SU-DHL-6 (cell line): ENCODE data around the gene PHLPP2.

ENCODE experiments used
- H2AFZ ChIP-seq: fragments of 200-600 bp; sonication (generic); 2 replicates; pipeline ENCODE4 v1.6.1; 2014; ENCODE audit warnings: low read depth, mild to moderate bottlenecking, moderate library complexity, mixed read lengths, antibody characterized with exemption, low read length; ENCODE audit not compliant: severe bottlenecking
- H3F3A ChIP-seq: fragments of 200-600 bp; shearing (Covaris generic); 2 replicates; pipeline ENCODE4 v1.6.0; 2016; ENCODE audit warnings: antibody characterized with exemption, mild to moderate bottlenecking; ENCODE audit not compliant: insufficient read depth
- H3K27ac ChIP-seq: fragments of 200-600 bp; sonication (generic); 2 replicates; pipeline ENCODE4 v1.5.1; 2016; ENCODE audit warnings: low read depth, mild to moderate bottlenecking, low read length, moderate library complexity, mixed read lengths
- H3K27me3 ChIP-seq: fragments of 200-600 bp; sonication (generic), shearing (Covaris generic); 2 replicates; pipeline ENCODE4 v1.6.0; 2014; ENCODE audit warnings: mild to moderate bottlenecking, low read length
- H3K36me3 ChIP-seq: fragments of 200-600 bp; sonication (generic); 2 replicates; pipeline ENCODE4 v1.6.1; 2014; ENCODE audit warnings: mild to moderate bottlenecking, low read length, mixed read lengths
- H3K4me2 ChIP-seq: fragments of 300-600, 200-600 bp; shearing (Covaris generic), sonication (generic); 2 replicates; pipeline ENCODE4 v1.6.0; 2014; ENCODE audit warnings: low read length, low read depth, mild to moderate bottlenecking; ENCODE audit not compliant: poor library complexity, severe bottlenecking
- H3K4me3 ChIP-seq: fragments of 200-600 bp; sonication (generic); 2 replicates; pipeline ENCODE4 v1.5.1; 2014; ENCODE audit warnings: antibody characterized with exemption, low read length, mild to moderate bottlenecking, mixed read lengths; ENCODE audit not compliant: insufficient read depth, poor library complexity, severe bottlenecking
- H3K79me2 ChIP-seq: fragments of 200-600 bp; sonication (generic); 2 replicates; pipeline ENCODE4 v1.6.1; 2014; ENCODE audit warnings: mild to moderate bottlenecking, low read length, moderate library complexity; ENCODE audit not compliant: insufficient read depth
- H3K9ac ChIP-seq: fragments of 200-600 bp; sonication (generic); 2 replicates; pipeline ENCODE4 v1.7.0; 2014; ENCODE audit warnings: mild to moderate bottlenecking, low read length
- H3K9me2 ChIP-seq: fragments of 200-600 bp; sonication (generic); replicated peaks from 2 replicates; pipeline ENCODE4 v1.6.1; 2014; ENCODE audit warnings: low read length; ENCODE audit not compliant: insufficient read depth
- H3K9me3 ChIP-seq: fragments of 200-600 bp; sonication (generic); 2 replicates; pipeline ENCODE4 v1.6.1; 2014; ENCODE audit warnings: low read length, mixed read lengths; ENCODE audit not compliant: insufficient read depth
- H4K20me1 ChIP-seq: fragments of 200-600 bp; sonication (generic); 2 replicates; pipeline ENCODE4 v1.6.1; 2014; ENCODE audit warnings: low read depth, mild to moderate bottlenecking, antibody characterized with exemption, low read length, moderate library complexity, mixed read lengths
- CTCF ChIP-seq: fragments of 200-600 bp; sonication (generic); IDR thresholded peaks from one replicate; pipeline ENCODE4 v1.5.1; 2017; ENCODE audit warnings: antibody characterized with exemption, mild to moderate bottlenecking, low read length, moderate library complexity; ENCODE audit not compliant: insufficient read depth, poor library complexity, severe bottlenecking
- EZH2phosphoT487 ChIP-seq: fragments of 200-600 bp; sonication (generic), shearing (Covaris generic); conservative IDR thresholded peaks from 2 replicates; pipeline ENCODE4 v1.6.1; 2018; ENCODE audit warnings: mild to moderate bottlenecking, antibody characterized with exemption, low read length, moderate library complexity, mixed read lengths

The PHLPP2 gene

GRCh38 chr16:71721066-71721740 lies 3.3 kb downstream of the PHLPP2 start:
- H3K9ac ChIP-seq = no peak overlapping the region
- no peaks in the 10 kb centered on the region for H3K9me3 ChIP-seq
- H3F3A ChIP-seq = peaks cover 10% of the 10 kb centered on the region
- no peak overlapping the region for H3K4me3 ChIP-seq
- no peaks in the 10 kb centered on the region; the same call in 1 of the 2 replicates for H4K20me1 ChIP-seq
- H2AFZ ChIP-seq = no peak overlapping the region
- no peak overlapping the region for H3K27ac ChIP-seq
- no peaks in the 10 kb centered on the region for H3K27me3 ChIP-seq
- TF ChIP-seq CTCF (no peak), EZH2phosphoT487 (no peak)
- H3K9me2 ChIP-seq = no peaks in the 10 kb centered on the region
- H3K79me2 ChIP-seq = peaks cover 10% of the 10 kb centered on the region
- no peaks in the 10 kb centered on the region for H3K36me3 ChIP-seq
- no peak overlapping the region for H3K4me2 ChIP-seq

DNA sequence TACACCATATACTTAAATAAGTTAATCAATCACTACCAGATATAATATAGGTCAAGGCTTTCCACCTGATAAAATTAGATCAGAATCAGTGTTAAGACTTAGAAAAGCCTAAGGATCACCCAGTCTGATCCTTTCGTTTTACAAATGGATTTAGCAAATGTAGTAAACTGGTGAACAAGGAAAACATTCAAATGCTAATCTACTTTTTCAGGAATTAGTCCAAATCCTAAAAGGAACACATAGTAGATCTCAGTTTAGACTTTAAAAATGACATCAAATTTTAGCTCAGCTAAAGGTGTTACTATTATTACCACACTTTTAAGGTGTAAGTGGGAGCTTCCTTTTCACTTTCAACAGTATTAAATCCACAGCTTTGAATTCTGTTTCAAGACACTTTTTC lies 12.0 kb downstream of the PHLPP2 start:
- Histone ChIP-seq H3K9me2 (no peaks in the 10 kb centered on the region), H4K20me1 (no peaks in the 10 kb centered on the region), H3F3A (0 out of 2 replicates have a peak, but pooled peaks cover 3% of the 10 kb centered on the region), H3K79me2 (no peaks in the 10 kb centered on the region), H3K9ac (no peak overlapping the region), H3K4me2 (no peak overlapping the region), H3K36me3 (no peaks in the 10 kb centered on the region), H3K9me3 (no peaks in the 10 kb centered on the region), H2AFZ (no peak overlapping the region), H3K27ac (no peak overlapping the region), H3K27me3 (no peaks in the 10 kb centered on the region), H3K4me3 (no peak overlapping the region)
- TF ChIP-seq CTCF (no peak), EZH2phosphoT487 (no peak)

- no peaks in the 10 kb centered on the region for H3K79me2 ChIP-seq
- 0 out of 2 replicates have a peak, but pooled peaks cover 3% of the 10 kb centered on the region for H3F3A ChIP-seq
- H3K27me3 ChIP-seq = no peaks in the 10 kb centered on the region
- H3K27ac ChIP-seq = no peak overlapping the region
- TF ChIP-seq EZH2phosphoT487 (no peak), CTCF (no peak)
- H3K9me3 ChIP-seq = no peaks in the 10 kb centered on the region
- H3K4me3 ChIP-seq = no peak overlapping the region
- no peak overlapping the region for H2AFZ ChIP-seq
- H3K9ac ChIP-seq = no peak overlapping the region
- H3K36me3 ChIP-seq = no peaks in the 10 kb centered on the region
- H4K20me1 ChIP-seq = no peaks in the 10 kb centered on the region
- H3K4me2 ChIP-seq = no peak overlapping the region
- no peaks in the 10 kb centered on the region for H3K9me2 ChIP-seq
Measured at GRCh38 chr16:71711789-71712188, 12.7 kb downstream of the PHLPP2 start.
